GM10847 (cell line): Measurements from ENCODE around the gene CCPG1.

Experiments
- POLR2A ChIP-seq: IDR thresholded peaks from 2 replicates; pipeline ENCODE4 v1.6.1; 2011; ENCODE audit not compliant: insufficient read length; ENCODE audit errors: extremely low read depth

The CCPG1 gene

DNA sequence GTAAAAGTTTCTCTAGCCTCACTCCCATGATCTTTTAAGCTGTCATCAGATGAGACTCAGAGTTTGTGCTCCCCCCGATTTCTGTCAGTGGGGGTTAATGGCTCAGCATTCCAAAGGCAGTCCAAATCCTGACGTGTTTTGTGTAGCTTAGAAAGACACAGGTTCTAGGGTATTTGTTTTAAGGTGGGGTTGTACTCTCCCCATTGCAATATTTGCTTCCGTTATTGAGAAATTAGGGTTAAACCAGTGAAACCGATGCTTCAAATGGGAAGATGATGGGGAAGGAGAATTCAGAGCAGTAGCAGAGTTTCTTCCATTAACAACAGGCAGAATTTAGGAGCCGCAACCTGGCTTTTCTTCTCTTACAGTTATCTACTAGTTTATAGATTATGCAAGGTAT is 85.7 kb downstream of the CCPG1 start:
- no peak for TF ChIP-seq POLR2A

DNA sequence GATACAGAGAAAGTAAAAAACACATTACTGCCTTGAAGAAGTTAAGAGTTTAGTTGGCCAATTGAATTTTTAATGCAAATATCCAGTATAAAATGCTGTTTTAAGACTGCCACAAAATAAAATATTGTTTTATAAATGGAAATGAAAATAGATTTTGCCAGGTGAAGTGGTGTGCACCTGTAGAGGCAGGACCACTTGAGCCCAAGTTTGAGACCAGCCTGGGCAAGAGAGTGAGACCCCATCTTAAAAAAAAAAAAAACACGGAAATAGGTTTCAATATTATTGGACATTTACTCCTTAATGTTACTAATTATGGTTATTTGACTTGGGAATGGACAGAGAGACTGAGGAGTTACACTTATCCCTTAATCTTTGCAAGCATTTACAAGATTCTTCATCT is 87.2 kb downstream of the CCPG1 start:
- no peak for TF ChIP-seq POLR2A

DNA sequence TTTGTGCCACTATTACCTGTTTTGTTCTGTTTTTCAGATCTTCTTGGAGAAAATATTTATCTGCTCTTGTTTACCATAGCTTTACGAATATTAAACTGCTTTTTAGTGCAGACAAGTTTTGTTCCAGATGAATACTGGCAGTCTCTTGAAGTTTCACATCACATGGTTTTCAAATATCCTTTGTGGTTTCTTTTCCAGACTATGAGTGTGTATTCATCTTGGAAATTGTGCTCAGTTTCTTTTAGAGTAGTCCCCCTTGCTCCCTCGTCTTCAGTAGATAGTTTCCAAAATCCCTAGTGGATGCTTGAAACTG is 88.0 kb downstream of the CCPG1 start:
- no peak for TF ChIP-seq POLR2A

DNA sequence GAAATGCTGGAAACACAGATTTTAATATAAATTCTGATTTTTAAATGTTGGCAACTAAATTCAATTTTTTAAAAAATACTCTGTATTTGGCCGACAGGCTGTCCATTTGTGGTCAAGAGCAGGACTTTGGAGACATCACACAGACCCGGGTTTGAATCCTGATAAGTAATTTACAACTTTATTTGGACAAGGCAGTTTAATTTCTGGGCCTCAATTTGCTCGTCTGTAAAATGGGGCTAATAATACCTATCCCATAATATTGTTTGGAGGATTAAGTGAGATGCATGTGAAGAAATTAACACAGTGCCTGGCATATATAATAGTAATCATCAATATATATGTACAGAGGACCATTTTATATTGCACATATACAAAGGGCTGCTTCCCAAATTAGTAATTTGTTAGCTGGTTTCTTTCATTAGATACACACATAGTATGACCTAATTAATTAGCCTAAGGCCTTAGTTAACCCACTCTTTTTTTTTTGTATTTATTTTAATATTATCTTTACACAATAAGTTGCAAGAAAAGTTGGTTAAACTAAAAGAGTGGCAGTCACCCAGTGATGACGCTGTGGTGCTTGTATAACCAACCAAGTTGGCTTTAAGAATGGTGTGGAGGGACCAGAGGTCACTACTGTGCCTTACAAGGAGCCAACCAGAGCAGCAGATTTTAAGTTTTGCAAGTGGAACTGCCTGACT is 88.5 kb downstream of the CCPG1 start:
- TF ChIP-seq POLR2A: no peak

DNA sequence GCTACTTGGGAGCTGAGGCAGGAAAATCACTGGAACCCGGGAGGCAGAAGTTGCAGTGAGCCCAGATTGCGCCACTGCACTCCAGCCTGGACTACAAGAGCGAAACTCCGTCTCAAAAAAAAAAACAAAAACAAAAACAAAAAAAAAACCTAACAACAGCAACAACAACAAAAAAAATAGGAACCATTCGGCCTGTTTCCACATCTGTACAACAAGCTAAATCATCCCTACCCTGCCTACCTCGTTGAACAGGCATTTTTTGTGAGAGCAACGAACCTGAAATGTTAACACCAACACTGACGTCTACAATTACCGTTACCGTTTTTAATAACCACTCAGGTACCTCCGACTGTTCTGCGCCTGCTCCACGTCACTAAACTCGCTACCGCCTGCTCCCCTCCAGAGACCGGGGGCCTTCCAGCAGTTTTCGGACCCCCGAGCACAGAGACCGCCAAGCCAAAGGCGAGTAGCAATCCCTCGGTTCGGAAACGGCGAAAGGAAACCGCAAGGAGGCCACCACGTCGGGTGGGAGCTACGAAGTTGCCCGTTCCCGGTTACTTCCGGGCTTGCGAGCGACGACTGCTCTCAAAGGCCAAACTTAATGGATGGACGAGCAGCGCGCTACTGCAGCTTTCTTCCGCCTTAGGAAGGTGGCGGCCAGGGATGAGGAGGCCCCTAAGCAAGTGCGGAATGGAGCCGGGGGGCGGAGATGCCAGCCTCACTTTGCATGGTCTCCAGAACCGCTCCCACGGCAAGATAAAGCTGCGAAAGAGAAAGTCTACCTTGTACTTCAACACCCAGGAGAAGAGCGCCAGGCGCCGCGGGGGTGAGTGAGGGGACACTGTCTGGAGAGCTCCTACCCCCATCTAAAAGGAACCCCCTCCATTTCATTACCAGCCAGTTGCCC is 89.3 kb downstream of the CCPG1 start, which contains the start of the genes PIGB and PIGBOS1:
PIGB (plus strand) TSS at position 635 of the 907 bp plus-strand sequence; CDS start at position 664, 29 bp downstream.
PIGBOS1 (minus strand) TSS at position 536 of the 907 bp plus-strand sequence. CDS start 1,331 bp downstream, outside the sequence.
- peak; percentile 70 for TF ChIP-seq POLR2A
